HG03196 (cell line): ENCODE measurements around the gene ZNF440.
"Not testable (repeated sequence)": the region's sequence is repeated elsewhere in the genome, so short reads cannot be mapped to it uniquely, and the experiment has no call there.

Experiments
- ATAC-seq: cut with Tn5 transposase; IDR thresholded peaks from one replicate; pipeline ENCODE4 v1.9.1; 2021; ENCODE audit not compliant: unreplicated experiment

Gene ZNF440

GRCh38 chr19:11814029-11814699 lies at the start of gene ZNF440:
Gene ZNF440, plus strand, starts transcription at chr19:11814273. Its CDS starts 175 bp downstream, at chr19:11814448.
- ATAC-seq = peak; percentile 96

GRCh38 chr19:11766597-11767591 lies 47.2 kb upstream of the ZNF440 start, which contains the start of gene ZNF441:
Gene ZNF441, plus strand, starts transcription at chr19:11767000. Its CDS starts 194 bp downstream, at chr19:11767194.
- peak; percentile 89 for ATAC-seq

- ATAC-seq = peak; percentile 32
These were observed 46.4 kb upstream of the ZNF440 start for GRCh38 chr19:11767633-11768133.

DNA sequence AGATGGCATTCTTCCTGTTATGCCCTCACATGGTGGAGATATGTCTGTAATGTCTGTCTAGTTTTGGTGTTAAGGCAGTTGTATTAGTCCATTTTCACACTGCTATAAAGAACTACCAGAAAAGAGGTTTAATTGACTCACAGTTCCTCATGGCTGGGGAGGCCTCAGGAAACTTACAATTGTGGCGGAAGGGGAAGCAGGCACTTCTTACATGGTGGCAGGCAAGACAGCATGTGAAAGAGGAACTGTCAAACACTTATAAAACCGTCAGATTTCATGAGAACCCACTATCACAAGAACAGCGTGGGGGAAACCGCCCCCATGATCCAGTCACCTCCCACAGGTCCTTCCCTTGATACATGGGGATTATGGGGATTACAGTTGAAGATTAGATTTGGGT lies 44.1 kb upstream of the ZNF440 start:
- ATAC-seq = no peak

GRCh38 chr19:11771520-11771919 lies 42.6 kb upstream of the ZNF440 start:
- not testable (repeated sequence) for ATAC-seq

- not testable (repeated sequence) for ATAC-seq
These were observed 37.4 kb upstream of the ZNF440 start for GRCh38 chr19:11776669-11777068.

DNA sequence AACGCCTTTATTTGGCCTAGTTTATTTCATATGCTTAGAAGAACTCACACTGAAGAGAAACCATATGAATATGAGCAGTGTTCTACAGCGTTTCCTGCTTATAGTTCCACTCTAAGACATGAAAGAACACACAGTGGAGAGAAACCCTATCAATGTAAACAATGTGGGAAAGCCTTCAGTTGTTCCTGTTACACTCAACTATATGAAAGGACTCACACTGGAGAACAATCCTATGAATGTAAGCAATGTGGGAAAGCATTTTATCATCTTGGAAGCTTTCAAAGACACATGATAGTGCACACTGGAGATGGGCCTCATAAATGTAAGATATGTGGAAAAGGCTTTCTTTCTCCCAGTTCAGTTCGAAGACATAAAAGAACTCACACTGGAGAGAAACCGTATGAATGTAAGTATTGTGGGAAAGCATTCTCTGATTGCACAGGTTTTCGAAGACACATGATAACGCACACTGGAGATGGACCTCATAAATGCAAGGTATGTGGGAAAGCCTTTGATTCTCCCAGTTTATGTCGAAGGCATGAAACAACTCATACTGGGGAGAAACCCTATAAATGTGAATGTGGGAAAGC lies 33.5 kb upstream of the ZNF440 start:
- no peak for ATAC-seq

DNA sequence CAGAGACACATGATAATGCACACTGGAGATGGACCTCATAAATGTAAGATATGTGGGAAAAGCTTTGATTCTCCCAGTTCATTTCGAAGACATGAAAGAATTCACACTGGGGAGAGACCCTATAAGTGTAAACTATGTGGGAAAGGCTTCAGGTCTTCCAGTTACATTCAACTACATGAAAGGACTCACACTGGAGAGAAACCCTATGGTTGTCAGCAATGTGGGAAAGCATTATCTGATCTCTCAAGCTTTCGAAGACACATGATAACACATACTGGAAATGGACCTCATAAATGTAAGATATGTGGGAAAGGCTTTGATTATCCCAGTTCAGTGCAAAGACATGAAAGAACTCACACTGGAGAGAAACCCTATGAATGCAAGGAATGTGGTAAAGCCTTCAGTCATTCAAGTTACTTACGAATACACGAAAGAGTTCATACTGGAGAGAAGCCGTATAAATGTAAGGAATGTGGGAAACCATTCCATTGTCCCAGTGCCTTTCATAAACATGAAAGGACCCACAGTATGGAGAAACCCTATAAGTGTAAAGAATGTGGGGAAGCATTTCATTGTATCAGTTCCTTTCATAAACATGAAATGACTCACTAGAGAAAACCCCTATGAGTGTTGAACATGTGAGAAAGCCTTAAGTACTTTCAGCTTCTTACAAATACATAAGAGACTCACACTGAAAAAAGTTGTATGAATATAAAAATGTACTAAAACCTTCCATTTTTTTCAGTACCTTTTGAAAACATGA lies 32.6 kb upstream of the ZNF440 start:
- ATAC-seq = no peak

DNA sequence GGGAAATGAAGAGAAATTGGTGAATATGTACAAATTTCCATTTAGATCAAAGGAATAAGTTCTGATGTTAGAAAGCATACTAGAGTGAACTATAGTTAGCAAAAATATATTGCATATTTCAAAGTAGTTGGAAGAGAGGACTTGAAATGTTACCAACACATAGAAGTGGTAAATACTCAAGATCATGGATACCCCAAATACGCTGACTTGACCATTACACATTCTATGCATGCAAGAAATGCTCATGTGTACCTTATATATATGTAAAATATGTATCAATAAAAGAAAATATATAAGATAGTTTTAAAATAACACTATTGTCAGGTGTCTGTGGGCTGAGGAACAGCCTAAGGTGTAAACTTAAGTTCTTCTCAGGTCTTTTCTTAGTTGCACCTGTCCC lies 30.3 kb upstream of the ZNF440 start:
- no peak for ATAC-seq

DNA sequence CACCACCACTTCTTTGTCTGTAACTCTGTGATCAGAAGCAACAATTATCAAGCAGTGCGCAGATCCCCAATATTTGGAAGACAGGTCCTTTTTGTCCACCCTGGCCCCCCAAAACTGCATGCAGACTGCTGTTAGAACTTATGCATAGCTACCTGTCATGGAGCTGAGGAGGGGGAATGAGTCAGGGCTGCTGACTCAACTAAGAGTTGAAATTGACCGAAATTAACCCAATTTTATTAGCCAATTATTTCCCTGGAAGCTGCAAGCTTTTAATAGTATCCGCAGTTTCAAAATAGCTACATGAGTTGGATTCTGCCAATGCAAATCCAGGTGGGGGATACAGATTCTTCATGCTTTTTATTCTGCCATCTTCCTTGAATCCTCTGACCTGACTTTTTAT lies 29.7 kb upstream of the ZNF440 start:
- ATAC-seq = no peak

DNA sequence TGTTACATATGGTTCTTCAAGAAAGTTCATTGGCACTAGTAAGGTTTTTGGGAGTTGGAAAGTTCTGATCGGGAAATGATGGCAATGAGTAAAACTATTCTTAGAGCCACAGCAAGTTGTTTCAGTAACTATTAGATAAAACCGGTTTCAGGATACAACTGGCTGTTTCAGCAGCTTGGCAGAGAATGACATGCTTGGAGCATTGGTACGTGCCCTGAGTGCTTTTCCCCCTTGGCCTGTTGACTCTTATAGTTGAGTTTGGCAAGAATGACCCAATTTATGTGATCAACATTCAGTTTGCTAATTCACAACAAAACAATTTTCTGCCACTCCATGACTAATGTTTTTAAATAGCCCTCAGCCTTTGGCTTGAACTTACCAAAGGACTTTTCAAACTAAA lies 26.5 kb upstream of the ZNF440 start:
- ATAC-seq = no peak

- ATAC-seq = no peak
These were observed 21.1 kb upstream of the ZNF440 start for GRCh38 chr19:11792942-11793341.

DNA sequence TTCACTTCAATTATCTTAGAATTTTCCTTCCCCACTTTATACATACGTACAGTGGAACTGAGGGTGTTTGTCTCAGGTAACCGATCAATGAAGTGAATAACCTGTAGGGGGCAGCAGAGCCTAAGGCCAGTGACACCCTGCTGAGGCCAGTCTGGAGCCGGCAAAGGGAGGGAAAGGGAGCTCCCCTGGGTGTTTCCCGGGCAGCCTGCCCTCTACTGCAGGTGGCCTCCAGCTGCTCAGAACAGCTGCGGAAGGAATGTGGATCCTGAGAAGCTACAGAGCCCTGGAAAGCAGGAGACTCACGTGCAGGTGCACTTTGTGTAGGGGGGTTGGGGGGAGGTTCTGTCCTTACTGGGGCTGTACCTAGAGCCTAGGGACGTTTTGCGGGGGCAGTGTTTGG lies 16.6 kb upstream of the ZNF440 start:
- peak; percentile 70 for ATAC-seq

DNA sequence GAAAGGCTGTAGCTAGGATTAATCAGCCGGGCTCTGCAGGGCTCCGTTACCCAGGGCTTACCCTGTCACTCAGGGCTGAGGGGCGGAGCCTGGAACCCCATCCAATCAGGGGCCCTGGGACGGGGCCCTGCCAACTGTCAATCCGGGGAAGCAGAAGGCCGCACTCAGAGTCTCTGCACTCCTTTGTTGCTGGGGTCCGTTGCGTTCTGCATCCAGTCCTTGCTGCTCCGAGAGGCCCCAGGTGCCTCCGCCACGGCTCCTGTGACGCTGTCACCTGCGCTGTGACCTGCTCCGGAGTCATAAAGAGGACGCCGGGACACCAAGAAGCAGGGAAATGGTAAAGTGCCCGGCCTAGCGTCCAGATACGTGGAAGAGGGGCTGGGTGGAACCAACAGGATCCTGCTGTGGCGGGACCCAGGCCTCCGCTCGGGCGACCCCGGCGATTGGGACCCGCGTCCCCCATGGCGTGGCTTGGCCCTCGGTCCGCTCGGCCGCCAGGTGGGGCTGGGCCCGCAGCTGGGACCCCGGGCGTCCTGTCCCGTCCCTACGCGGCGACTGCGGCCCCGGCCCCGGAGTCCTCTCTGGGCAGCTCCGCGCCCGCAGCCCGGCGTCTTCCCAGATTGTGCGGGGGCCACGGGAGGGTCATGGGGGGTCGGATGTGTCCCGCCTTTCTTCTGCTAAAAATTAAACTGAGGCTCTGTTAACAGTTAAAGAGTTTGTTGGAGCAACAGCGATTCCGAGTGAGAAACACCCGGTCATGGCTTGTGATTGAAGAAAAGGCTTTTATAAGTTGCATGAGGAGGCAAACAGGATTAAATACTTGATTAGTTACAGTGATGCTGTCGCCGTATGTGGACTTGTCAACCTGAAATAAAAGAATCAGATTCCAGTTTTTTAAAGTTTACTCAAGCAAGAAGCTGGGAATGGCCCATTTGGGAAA lies 15.4 kb upstream of the ZNF440 start, which contains the start of gene ZNF491:
Gene ZNF491, plus strand, starts transcription at position 133 of the 940 bp plus-strand sequence. CDS start 7,431 bp downstream, outside the sequence.
- ATAC-seq = peak; percentile 90

DNA sequence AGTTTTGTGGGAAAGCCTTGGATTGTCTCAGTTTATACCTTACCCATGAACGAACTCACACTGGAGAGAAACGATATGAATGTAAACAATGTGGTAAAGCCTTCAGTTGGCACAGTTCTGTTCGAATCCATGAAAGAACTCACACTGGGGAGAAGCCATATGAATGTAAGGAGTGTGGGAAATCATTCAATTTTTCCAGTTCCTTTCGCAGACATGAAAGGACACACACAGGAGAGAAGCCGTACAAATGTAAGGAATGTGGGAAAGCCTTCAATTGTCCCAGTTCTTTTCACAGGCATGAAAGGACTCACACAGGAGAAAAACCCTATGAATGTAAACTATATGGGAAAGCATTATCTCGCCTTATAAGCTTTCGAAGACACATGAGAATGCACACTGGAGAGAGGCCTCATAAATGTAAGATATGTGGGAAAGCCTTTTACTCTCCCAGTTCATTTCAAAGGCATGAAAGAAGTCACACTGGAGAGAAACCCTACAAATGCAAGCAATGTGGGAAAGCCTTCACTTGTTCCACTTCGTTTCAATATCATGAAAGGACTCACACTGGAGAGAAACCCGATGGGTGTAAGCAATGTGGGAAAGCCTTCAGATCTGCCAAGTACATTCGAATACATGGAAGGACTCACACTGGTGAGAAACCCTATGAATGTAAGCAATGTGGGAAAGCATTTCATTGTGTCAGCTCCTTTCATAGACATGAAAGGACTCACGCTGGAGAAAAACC lies 7.5 kb upstream of the ZNF440 start:
- no peak for ATAC-seq

GRCh38 chr19:11807099-11807380 lies 7.0 kb upstream of the ZNF440 start:
- no peak for ATAC-seq

DNA sequence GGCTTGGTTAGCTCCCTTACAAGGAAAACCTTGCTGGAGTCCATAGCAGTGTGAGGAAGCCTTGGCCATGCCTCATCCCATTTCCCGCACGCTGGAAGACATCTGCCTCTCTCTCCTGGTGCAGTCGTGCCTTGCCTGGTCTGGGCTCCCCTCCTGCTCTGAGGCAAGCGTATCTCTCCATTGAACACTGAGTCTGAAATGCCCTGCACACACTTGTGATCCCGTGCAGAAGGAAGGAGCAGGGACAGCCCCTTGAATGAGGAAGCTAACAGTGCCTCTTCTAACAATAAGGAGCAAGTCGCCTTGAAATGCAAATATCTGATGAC lies 407 bp upstream of the ZNF440 start:
- peak; percentile 34 for ATAC-seq

DNA sequence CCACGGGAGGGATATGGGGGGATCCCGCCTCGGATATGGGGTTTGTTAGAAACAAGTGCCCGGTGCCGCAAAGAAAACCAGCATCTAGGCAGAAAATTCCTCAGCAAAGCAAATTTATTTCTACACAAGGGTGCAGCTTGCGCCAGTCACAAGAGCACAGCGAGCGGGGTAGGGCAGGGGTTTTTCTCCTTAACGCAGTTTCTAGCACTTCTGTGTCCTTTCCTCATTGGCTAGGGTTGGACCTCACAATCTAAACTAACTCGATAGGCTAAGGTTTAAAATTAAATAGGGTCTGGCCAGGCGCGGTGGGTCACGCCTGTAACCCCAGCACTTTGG lies 595 bp downstream of the ZNF440 start:
- ATAC-seq = no peak

DNA sequence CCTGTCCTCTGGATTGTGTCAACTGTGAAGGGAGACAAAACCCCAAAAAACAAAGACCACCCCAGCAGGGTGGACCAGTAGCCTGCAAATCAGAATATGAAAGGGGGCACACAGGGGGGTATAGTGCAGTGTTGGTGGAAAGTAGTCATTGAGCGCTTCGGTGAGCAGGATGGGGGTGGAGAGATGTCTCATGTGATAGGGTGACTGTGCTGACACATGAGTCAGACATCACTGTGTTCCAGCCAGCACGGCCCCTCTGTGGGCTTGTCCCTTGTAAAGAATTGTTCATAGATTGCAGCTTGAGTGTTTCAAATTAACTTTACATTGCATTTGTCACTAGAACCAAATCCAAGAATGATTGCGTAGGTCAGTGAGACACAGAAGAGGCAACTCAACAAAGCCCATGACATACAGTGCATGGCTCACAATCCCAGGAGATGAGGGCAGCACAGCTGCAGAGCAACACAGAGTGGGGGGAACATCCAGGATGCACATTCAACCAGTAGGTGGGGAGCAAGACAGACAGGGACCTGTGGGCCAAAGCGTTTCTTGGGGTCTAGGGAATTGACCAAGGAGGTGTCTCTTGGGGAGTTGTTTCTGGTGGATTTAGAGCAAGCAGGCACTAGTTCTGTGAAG lies 7.5 kb downstream of the ZNF440 start:
- ATAC-seq = no peak
